HG02973 (cell line): Measurements from ENCODE around the gene NHLH1.

Experiments used
- ATAC-seq: cut with Tn5 transposase; IDR thresholded peaks from one replicate; pipeline ENCODE4 v1.9.1; 2021; ENCODE audit warnings: moderate library complexity; ENCODE audit not compliant: unreplicated experiment

NHLH1 gene

GRCh38 chr1:160358073-160358472, 8.8 kb upstream of the NHLH1 start:
- no peak for ATAC-seq

- ATAC-seq: no peak
Measured at GRCh38 chr1:160359559-160360226, 7.2 kb upstream of the NHLH1 start.

- no peak for ATAC-seq
Measured at GRCh38 chr1:160360227-160360695, 6.6 kb upstream of the NHLH1 start.

- ATAC-seq: no peak
Measured at GRCh38 chr1:160361199-160361598, 5.7 kb upstream of the NHLH1 start.

- ATAC-seq: no peak
Measured at GRCh38 chr1:160361814-160362167, 5.1 kb upstream of the NHLH1 start.

GRCh38 chr1:160362168-160362957, 4.5 kb upstream of the NHLH1 start:
- no peak for ATAC-seq

- no peak for ATAC-seq
Measured at GRCh38 chr1:160363010-160363409, 3.9 kb upstream of the NHLH1 start.

GRCh38 chr1:160363951-160364735, 2.7 kb upstream of the NHLH1 start:
- ATAC-seq: no peak

- ATAC-seq: no peak
Measured at GRCh38 chr1:160365325-160365724, 1.5 kb upstream of the NHLH1 start.

GRCh38 chr1:160367516-160367900, 637 bp downstream of the NHLH1 start:
- no peak for ATAC-seq

- no peak for ATAC-seq
Measured at GRCh38 chr1:160367934-160368923, 1.4 kb downstream of the NHLH1 start.

- ATAC-seq: no peak
Measured at GRCh38 chr1:160369087-160369486, 2.2 kb downstream of the NHLH1 start.

- ATAC-seq: no peak
Measured at GRCh38 chr1:160370561-160371345, 3.9 kb downstream of the NHLH1 start.

GRCh38 chr1:160371346-160371631, 4.4 kb downstream of the NHLH1 start:
- no peak for ATAC-seq

- ATAC-seq: no peak
Measured at GRCh38 chr1:160371756-160372155, 4.9 kb downstream of the NHLH1 start.

- no peak for ATAC-seq
Measured at GRCh38 chr1:160373696-160374095, 6.8 kb downstream of the NHLH1 start.

- ATAC-seq: no peak
Measured at GRCh38 chr1:160374306-160375110, 7.6 kb downstream of the NHLH1 start.

GRCh38 chr1:160375788-160376524, 9.1 kb downstream of the NHLH1 start:
- no peak for ATAC-seq
